Measurements from ENCODE around the gene CNST. TPM values are rescaled to one million over a fixed set of nuclear protein-coding genes. Genes with fewer than 3 reads are reported as not detected.
"Not testable (repeated sequence)": the region's sequence is repeated elsewhere in the genome, so short reads cannot be mapped to it uniquely, and the experiment has no call there.

The CNST gene
- total RNA-seq, 1 experiment from 2014 or later = 21.0 TPM

DNA sequence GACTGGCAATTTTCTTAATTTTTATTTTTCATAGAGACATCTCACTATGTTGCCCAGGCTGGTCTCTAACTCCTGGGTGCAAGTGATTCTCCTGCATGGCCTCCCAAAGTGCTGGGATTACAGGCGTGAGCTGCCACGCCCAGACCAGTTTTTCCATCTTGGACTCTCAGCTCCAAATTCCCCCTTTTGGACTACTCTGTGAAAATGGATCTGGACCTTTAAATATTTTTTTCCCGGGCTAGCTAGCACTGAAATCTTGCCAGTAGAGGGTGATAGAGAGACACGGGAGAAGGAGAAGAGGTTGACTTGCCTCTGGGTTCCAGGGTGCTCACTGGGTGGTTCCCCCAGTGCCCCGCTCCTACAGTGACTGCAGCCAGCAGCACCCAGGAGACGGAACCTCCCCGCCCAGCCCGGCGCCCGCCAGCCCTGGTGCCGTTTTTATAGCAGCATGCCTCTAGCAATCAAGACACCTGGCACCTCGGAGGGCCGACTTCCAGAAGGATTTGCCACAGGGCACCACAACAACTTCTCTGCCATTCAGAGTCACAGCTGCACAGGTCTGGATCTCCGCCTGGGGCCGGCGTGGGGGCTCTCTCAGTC is 123.3 kb downstream of the CNST start:
- peak; percentile 86 for DNase-seq (ENCODE audit: low spot score)
- intact Hi-C loops (cut with micrococcal nuclease; ENCODE audit: unreplicated experiment) = no loop called here
- Histone ChIP-seq H3K4me1 (ENCODE audit: insufficient read depth, low read length, poor library complexity, severe bottlenecking) (no peaks in the 10 kb centered on the region), H3K4me3 (ENCODE audit: low read depth, low read length, poor library complexity, severe bottlenecking) (peak overlapping the region; percentile 44), H3K9me3 (ENCODE audit: low read depth, low read length, poor library complexity, severe bottlenecking) (peaks cover 10% of the 10 kb centered on the region), H3K36me3 (ENCODE audit: insufficient read depth, low read length, poor library complexity, severe bottlenecking) (no peaks in the 10 kb centered on the region), H3K27ac (ENCODE audit: low read depth, low read length, poor library complexity, severe bottlenecking) (peak overlapping the region; percentile 37), H3K27me3 (replicated peaks; ENCODE audit: insufficient read depth, low read depth, low read length, poor library complexity) (no peaks in the 10 kb centered on the region)
- POLR2A ChIA-PET (ENCODE audit: low non-redundant PET) = interaction anchor here (0.6 kb wide), 1 partner anchor 20 kb away, joined by 4 read pairs; no protein-coding TSS in a partner anchor
- TF ChIP-seq, protein P1, sequence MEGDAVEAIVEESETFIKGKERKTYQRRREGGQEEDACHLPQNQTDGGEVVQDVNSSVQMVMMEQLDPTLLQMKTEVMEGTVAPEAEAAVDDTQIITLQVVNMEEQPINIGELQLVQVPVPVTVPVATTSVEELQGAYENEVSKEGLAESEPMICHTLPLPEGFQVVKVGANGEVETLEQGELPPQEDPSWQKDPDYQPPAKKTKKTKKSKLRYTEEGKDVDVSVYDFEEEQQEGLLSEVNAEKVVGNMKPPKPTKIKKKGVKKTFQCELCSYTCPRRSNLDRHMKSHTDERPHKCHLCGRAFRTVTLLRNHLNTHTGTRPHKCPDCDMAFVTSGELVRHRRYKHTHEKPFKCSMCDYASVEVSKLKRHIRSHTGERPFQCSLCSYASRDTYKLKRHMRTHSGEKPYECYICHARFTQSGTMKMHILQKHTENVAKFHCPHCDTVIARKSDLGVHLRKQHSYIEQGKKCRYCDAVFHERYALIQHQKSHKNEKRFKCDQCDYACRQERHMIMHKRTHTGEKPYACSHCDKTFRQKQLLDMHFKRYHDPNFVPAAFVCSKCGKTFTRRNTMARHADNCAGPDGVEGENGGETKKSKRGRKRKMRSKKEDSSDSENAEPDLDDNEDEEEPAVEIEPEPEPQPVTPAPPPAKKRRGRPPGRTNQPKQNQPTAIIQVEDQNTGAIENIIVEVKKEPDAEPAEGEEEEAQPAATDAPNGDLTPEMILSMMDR (conservative IDR thresholded peaks at IDR 0.05; ENCODE audit: low read depth, low read length) = peak; percentile 92
- TF ChIP-seq EZH2 (IDR thresholded peaks at IDR 0.05; ENCODE audit: borderline replicate concordance, low read depth, low read length, poor library complexity, severe bottlenecking) = no peak
- CTCF ChIA-PET = interaction anchor here (0.8 kb wide), 1 partner anchor 9 kb away, joined by 3 read pairs; no protein-coding TSS in a partner anchor
- BruUV-seq (replicated peaks) = no TSS peak

DNA sequence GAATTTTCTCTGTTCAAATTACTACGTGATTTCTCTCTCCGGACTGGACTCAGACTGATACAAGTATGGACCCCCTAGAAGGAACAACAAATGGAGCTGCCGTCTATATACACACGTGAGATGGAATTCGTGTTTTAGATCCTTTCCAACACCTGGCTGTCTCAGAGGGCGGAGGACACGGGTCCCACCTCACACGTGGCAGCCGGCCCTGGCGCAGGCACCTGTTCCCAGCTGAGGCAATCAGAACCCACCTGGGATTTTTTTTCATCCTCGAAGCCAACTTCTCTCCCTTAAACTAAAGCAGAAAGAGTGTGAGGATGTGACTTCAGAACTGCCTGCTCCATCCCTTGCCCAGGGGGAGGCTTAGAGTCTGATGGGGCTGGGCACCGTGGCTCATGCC is 123.8 kb downstream of the CNST start:
- Histone ChIP-seq H3K36me3 (ENCODE audit: insufficient read depth, low read length, poor library complexity, severe bottlenecking) (no peaks in the 10 kb centered on the region), H3K27me3 (replicated peaks; ENCODE audit: insufficient read depth, low read depth, low read length, poor library complexity) (no peaks in the 10 kb centered on the region), H3K4me1 (ENCODE audit: insufficient read depth, low read length, poor library complexity, severe bottlenecking) (no peaks in the 10 kb centered on the region), H3K4me3 (ENCODE audit: low read depth, low read length, poor library complexity, severe bottlenecking) (peak overlapping the region; percentile 44), H3K27ac (ENCODE audit: low read depth, low read length, poor library complexity, severe bottlenecking) (peak overlapping the region; percentile 37), H3K9me3 (ENCODE audit: low read depth, low read length, poor library complexity, severe bottlenecking) (peaks cover 10% of the 10 kb centered on the region)
- DNase-seq (ENCODE audit: low spot score) = no peak
- TF ChIP-seq, protein P1 (conservative IDR thresholded peaks at IDR 0.05; ENCODE audit: low read depth, low read length) = no peak
- TF ChIP-seq EZH2 (IDR thresholded peaks at IDR 0.05; ENCODE audit: borderline replicate concordance, low read depth, low read length, poor library complexity, severe bottlenecking) = no peak
- no TSS peak for BruUV-seq (replicated peaks)
- intact Hi-C loops (cut with micrococcal nuclease; ENCODE audit: unreplicated experiment) = no loop called here
- CTCF ChIA-PET = no interaction called here
- POLR2A ChIA-PET (ENCODE audit: low non-redundant PET) = no interaction called here

DNA sequence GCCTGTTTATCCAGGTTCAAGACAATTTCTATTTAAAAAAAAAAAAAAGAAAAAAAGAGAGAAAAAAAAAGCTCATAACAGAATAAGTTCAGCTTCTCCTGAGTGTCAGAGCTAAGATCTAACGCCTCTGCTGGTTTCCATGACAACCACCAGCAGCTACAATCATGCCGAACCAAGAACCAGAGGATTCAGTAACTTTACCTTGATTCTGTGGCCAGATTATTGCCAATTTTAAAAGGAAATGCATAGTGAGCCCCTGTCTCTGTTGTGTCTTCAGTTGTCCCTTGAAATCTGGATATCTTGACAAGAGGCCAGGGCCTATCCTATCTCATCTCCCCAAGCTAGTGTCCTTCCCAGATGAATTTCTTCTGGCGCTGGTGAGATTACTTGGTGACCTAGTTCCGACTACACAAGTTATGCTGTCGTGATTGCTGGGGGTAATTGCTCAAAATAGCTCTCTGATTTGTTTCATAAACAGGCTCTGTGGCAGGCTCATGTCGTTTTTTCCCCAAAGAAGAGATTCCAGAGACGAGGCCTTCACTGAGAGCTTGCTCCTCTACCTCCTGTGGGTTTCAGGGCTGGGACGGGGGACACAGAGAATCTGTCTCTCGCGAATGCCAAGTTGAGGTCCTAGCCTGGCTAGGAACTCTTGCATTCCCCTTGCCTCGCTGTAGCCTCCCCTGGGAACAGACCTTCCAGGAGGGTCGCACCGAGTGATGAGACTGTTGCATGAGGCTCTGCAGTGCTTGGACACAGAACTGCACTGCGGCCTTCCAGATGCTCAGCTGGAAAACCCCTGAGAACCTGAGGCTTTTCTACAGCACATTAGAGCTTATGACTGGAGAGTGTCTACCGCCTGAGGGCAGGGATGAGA is 125.6 kb downstream of the CNST start:
- Histone ChIP-seq H3K4me3 (ENCODE audit: low read depth, low read length, poor library complexity, severe bottlenecking) (no peak overlapping the region), H3K27ac (ENCODE audit: low read depth, low read length, poor library complexity, severe bottlenecking) (no peak overlapping the region), H3K4me1 (ENCODE audit: insufficient read depth, low read length, poor library complexity, severe bottlenecking) (no peaks in the 10 kb centered on the region), H3K36me3 (ENCODE audit: insufficient read depth, low read length, poor library complexity, severe bottlenecking) (no peaks in the 10 kb centered on the region), H3K9me3 (ENCODE audit: low read depth, low read length, poor library complexity, severe bottlenecking) (peaks cover 10% of the 10 kb centered on the region), H3K27me3 (replicated peaks; ENCODE audit: insufficient read depth, low read depth, low read length, poor library complexity) (no peaks in the 10 kb centered on the region)
- CTCF ChIA-PET = interaction anchor here (0.6 kb wide), 1 partner anchor 70 kb away, joined by 3 read pairs; no protein-coding TSS in a partner anchor
- intact Hi-C loops (cut with micrococcal nuclease; ENCODE audit: unreplicated experiment) = no loop called here
- BruUV-seq (replicated peaks) = no TSS peak
- DNase-seq (ENCODE audit: low spot score) = no peak
- POLR2A ChIA-PET (ENCODE audit: low non-redundant PET) = no interaction called here
- TF ChIP-seq EZH2 (IDR thresholded peaks at IDR 0.05; ENCODE audit: borderline replicate concordance, low read depth, low read length, poor library complexity, severe bottlenecking) = no peak
- TF ChIP-seq, protein P1 (conservative IDR thresholded peaks at IDR 0.05; ENCODE audit: low read depth, low read length) = no peak

DNA sequence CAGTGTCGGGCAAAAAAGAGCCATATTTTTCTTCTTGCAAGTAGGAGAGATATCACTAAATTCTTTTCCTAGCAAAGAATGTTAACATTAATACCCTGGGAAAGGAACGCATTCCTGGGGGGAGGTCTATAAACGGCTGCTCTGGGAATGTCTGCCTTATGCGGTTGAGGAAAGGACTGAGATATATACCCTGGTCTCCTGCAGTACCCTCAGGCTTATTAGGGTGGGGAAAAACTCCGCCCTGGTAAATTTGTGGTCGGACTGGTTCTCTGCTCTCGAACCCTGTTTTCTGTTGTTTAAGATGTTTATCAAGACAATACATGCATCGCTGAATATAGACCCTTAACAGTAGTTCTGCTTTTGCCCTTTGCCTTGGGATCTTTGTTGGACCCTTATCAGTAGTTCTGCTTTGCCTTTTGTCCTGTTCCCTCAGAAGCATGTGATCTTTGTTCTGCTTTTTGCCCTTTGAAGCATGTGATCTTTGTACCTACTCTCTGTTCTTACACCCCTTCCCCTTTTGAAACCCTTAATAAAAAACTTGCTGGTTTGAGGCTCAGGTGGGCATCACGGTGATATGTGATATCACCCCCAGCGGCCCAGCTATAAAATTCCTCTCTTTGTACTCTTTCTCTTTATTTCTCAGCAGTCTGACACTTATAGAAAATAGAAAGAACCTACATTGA is 128.1 kb downstream of the CNST start:
- H3K27me3 ChIP-seq (replicated peaks; ENCODE audit: insufficient read depth, low read depth, low read length, poor library complexity); H3K4me3 ChIP-seq (ENCODE audit: low read depth, low read length, poor library complexity, severe bottlenecking); H3K36me3 ChIP-seq (ENCODE audit: insufficient read depth, low read length, poor library complexity, severe bottlenecking); BruUV-seq (replicated peaks); intact Hi-C loops (cut with micrococcal nuclease; ENCODE audit: unreplicated experiment); H3K9me3 ChIP-seq (ENCODE audit: low read depth, low read length, poor library complexity, severe bottlenecking); H3K4me1 ChIP-seq (ENCODE audit: insufficient read depth, low read length, poor library complexity, severe bottlenecking); POLR2A ChIA-PET (ENCODE audit: low non-redundant PET); DNase-seq (ENCODE audit: low spot score); H3K27ac ChIP-seq (ENCODE audit: low read depth, low read length, poor library complexity, severe bottlenecking): not testable (repeated sequence)
- CTCF ChIA-PET = interaction anchor here (0.6 kb wide), 1 partner anchor 15 kb away, joined by 3 read pairs; no protein-coding TSS in a partner anchor

Measured in A673 (cell line).